ENCODE data around the gene LRRC47. TPM values are rescaled to one million over a fixed set of nuclear protein-coding genes. Genes with fewer than 3 reads are reported as not detected.
"Not testable (repeated sequence)": the region's sequence is repeated elsewhere in the genome, so short reads cannot be mapped to it uniquely, and the experiment has no call there.

The LRRC47 gene
- total RNA-seq, 1 donor = 22.9 TPM

GRCh38 chr1:3817821-3818597 is 21.7 kb upstream of the LRRC47 start:
- no peak for TF ChIP-seq CTCF (IDR thresholded peaks at IDR 0.05; ENCODE audit: insufficient read depth, low read length)
- DNase-seq (ENCODE audit: low read depth) = no peak
- H3K4me3 ChIP-seq (ENCODE audit: low read depth, low read length) = no peak overlapping the region

GRCh38 chr1:3817138-3817740 is 20.9 kb upstream of the LRRC47 start:
- no peak for DNase-seq (ENCODE audit: low read depth)
- no peak for TF ChIP-seq CTCF (IDR thresholded peaks at IDR 0.05; ENCODE audit: insufficient read depth, low read length)
- H3K4me3 ChIP-seq (ENCODE audit: low read depth, low read length) = no peak overlapping the region

DNA sequence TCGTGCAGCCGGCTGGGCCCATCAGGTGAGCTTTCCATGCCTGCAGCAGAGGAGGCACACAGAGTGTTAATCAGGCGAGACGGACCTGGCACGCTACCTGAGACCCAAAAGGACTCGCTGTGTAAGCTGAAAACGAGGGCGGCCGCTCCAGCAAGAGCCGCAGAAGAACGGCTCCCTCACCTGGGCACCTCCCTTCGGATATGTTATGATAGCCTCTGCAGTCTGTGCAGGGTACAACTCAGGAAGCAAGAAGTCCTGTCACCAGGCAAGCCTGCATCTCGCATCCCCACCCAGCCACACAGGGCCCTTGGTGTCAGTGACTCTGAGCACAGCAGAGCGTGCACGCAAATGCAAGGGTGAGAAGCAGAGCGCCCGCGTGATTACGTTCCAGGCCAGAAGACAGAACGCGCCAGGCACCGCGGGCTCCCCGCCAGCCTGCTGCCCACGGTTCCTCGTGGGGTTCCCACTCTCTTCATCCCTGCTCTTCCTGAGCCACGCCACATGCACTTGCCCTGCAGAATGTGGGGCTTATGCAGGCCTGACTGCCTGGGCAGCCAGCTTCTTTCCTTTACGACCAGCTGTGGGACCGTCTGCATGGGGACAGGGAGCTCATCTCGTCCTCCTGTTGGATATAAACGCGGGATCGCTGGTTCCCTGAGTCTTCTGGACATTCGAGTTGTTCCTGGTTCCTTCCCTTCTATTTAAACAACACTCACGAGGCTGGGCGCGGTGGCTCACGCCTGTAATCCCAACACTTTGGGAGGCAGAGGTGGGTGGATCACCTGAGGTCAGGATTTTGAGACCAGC is 20.2 kb upstream of the LRRC47 start:
- no peak overlapping the region for H3K4me3 ChIP-seq (ENCODE audit: low read depth, low read length)
- no peak for DNase-seq (ENCODE audit: low read depth)
- TF ChIP-seq CTCF (IDR thresholded peaks at IDR 0.05; ENCODE audit: insufficient read depth, low read length) = no peak

DNA sequence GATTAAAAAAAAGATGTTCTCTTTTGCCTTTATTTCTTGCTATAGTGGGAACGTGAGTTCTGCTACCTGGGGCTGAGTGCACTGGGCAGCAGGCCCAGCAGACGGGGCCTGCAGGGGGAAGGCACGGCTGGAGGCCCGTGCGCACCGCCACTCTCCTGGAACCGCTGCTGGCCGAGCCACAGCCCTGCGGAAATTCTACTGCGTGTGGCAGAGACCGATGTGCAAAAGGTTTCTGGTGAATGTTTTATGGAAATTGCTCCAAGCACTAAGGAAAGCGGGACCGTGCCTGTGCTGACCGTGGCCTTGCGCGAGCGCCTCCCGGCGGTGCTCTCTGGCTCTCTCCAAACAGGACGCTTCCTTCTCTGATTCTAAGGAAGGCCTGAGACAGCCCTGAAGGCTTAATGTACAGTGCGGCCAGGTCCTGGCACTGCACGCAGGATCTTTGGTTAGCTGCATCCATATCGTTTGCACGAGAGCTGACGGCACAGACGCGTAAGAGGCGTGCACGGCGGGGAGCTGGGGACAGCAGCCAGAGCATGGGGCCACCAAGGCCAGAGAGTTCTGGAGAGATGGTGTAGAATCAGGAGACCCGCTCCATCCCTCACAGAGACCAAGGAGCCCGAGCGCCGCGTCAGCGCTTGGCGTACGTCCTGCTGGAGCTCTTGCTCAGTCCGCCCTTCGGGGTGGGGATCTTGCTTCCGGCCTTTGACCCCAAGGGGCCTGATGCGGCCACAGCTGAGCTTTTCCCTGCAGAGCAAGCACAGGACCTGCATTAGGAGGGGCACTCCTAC is 18.7 kb upstream of the LRRC47 start:
- H3K4me3 ChIP-seq (ENCODE audit: low read depth, low read length) = no peak overlapping the region
- no peak for TF ChIP-seq CTCF (IDR thresholded peaks at IDR 0.05; ENCODE audit: insufficient read depth, low read length)
- no peak for DNase-seq (ENCODE audit: low read depth)

- no peak for DNase-seq (ENCODE audit: low read depth)
- no peak for TF ChIP-seq CTCF (IDR thresholded peaks at IDR 0.05; ENCODE audit: insufficient read depth, low read length)
- no peak overlapping the region for H3K4me3 ChIP-seq (ENCODE audit: low read depth, low read length)
Measured at GRCh38 chr1:3814065-3814464, 17.8 kb upstream of the LRRC47 start.

DNA sequence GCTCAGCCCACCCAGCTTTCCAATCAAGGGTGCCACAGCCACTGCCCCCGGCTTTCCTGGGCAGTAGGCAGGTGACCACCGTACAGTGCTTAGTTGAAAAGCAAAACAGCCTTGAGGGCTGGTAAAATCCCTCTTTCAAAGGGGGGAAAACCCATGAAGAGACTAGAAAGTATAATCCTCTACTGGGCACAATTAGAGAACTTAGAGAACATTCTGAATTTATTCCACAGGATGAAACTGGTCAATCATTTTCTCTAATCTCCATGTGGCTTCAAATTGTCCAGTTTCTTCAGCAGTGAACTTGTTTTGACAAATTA is 15.3 kb upstream of the LRRC47 start:
- DNase-seq (ENCODE audit: low read depth) = no peak
- no peak for TF ChIP-seq CTCF (IDR thresholded peaks at IDR 0.05; ENCODE audit: insufficient read depth, low read length)
- H3K4me3 ChIP-seq (ENCODE audit: low read depth, low read length) = no peak overlapping the region

GRCh38 chr1:3810149-3810761 is 14.0 kb upstream of the LRRC47 start:
- not testable (repeated sequence) for H3K4me3 ChIP-seq (ENCODE audit: low read depth, low read length); DNase-seq (ENCODE audit: low read depth)
